ENCODE results near the gene SYNGR3.

SYNGR3 gene

GRCh38 chr16:1998360-1998835, 8.6 kb downstream of the SYNGR3 start:
- no peaks in the 10 kb centered on the region for H3K4me1 ChIP-seq
- no peaks in the 10 kb centered on the region for H3K36me3 ChIP-seq (ENCODE audit: control insufficient read depth, insufficient read depth, low read length)
- H3K9me3 ChIP-seq (ENCODE audit: control insufficient read depth, low read length) = no peaks in the 10 kb centered on the region
- no peak overlapping the region for H3K27ac ChIP-seq
- no peak overlapping the region for H3K4me2 ChIP-seq (ENCODE audit: low read length)
- H2AFZ ChIP-seq = no peak overlapping the region
- H3K4me3 ChIP-seq (ENCODE audit: low read depth, low read length) = no peak overlapping the region
- TF ChIP-seq CTCF (IDR thresholded peaks at IDR 0.05) = no peak
- H3K79me2 ChIP-seq = peaks cover 6% of the 10 kb centered on the region
- H3K9ac ChIP-seq = no peak overlapping the region
- no peaks in the 10 kb centered on the region for H3K27me3 ChIP-seq (ENCODE audit: control insufficient read depth, insufficient read depth, low read length)

- Histone ChIP-seq H3K9me3 (ENCODE audit: control insufficient read depth, low read length) (no peaks in the 10 kb centered on the region), H3K79me2 (peaks cover 12% of the 10 kb centered on the region), H3K27me3 (ENCODE audit: control insufficient read depth, insufficient read depth, low read length) (no peaks in the 10 kb centered on the region), H3K27ac (no peak overlapping the region), H3K4me3 (ENCODE audit: low read depth, low read length) (no peak overlapping the region), H3K4me2 (ENCODE audit: low read length) (no peak overlapping the region), H2AFZ (no peak overlapping the region), H3K9ac (no peak overlapping the region), H3K4me1 (no peaks in the 10 kb centered on the region), H3K36me3 (ENCODE audit: control insufficient read depth, insufficient read depth, low read length) (no peaks in the 10 kb centered on the region)
- TF ChIP-seq CTCF (IDR thresholded peaks at IDR 0.05) = no peak
Observed at GRCh38 chr16:1998852-1999801, 9.4 kb downstream of the SYNGR3 start.

DNA sequence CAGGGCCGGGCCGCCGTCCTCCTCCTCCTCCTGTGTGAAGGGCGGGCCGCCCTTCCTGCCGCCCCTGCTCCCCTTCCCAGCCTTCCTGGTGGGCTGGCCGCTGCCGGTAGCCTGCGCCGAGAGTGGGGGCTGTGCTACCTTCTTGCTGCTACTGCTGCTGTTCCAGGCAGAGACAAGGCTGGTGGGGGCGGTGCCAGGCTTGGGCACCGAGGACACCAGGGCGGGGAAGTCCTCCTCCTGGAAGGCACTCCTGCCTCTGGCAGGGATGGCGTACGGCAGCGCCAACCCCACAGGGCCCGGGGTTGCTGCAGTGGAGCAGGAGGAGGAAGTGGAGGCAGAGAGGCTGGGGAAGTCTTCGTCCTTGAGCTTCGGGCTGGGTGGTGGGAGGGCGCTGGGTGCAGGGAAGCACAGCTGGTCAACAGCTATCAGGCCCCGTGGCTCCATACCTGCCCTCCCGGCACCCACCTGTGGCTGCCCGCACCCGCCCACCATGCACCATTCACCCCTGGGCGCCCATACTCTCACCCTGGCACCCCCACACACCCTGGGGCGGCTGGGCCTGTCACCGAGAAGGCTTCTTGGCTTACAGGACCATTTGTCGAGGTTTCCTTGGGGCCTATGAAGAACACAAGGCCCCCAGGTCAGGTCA, 10.2 kb downstream of the SYNGR3 start:
- Histone ChIP-seq H3K27me3 (ENCODE audit: control insufficient read depth, insufficient read depth, low read length) (no peaks in the 10 kb centered on the region), H3K4me3 (ENCODE audit: low read depth, low read length) (no peak overlapping the region), H3K4me2 (ENCODE audit: low read length) (no peak overlapping the region), H3K9ac (no peak overlapping the region), H3K9me3 (ENCODE audit: control insufficient read depth, low read length) (no peaks in the 10 kb centered on the region), H3K36me3 (ENCODE audit: control insufficient read depth, insufficient read depth, low read length) (no peaks in the 10 kb centered on the region), H3K27ac (no peak overlapping the region), H3K79me2 (peaks cover 19% of the 10 kb centered on the region), H2AFZ (no peak overlapping the region), H3K4me1 (no peaks in the 10 kb centered on the region)
- TF ChIP-seq CTCF (IDR thresholded peaks at IDR 0.05) = no peak

DNA sequence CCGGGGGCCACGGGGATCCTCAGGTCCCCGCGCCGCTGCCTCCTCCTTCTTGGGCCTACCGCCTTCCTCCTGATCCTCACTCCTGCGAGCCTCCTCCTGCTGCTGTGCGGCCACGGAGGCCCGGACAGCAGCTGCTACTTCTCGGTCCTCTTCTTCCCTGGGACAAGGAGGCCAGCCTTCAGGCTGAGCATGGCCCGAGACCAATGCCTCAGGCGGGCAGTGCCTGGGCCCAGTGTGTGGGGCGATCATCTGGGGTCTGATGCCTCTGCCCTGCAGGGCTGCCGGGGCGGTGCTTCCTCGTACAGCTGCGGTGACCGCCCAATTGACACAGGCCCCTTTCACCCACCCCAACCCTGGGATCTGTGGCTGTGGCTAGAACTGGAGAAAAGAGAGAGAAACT, 11.3 kb downstream of the SYNGR3 start:
- no peaks in the 10 kb centered on the region for H3K36me3 ChIP-seq (ENCODE audit: control insufficient read depth, insufficient read depth, low read length)
- no peaks in the 10 kb centered on the region for H3K9me3 ChIP-seq (ENCODE audit: control insufficient read depth, low read length)
- no peak overlapping the region for H3K27ac ChIP-seq
- no peaks in the 10 kb centered on the region for H3K4me1 ChIP-seq
- no peak overlapping the region for H3K9ac ChIP-seq
- H3K79me2 ChIP-seq = peaks cover 30% of the 10 kb centered on the region
- no peak for TF ChIP-seq CTCF (IDR thresholded peaks at IDR 0.05)
- no peaks in the 10 kb centered on the region for H3K27me3 ChIP-seq (ENCODE audit: control insufficient read depth, insufficient read depth, low read length)
- no peak overlapping the region for H2AFZ ChIP-seq
- no peak overlapping the region for H3K4me2 ChIP-seq (ENCODE audit: low read length)
- H3K4me3 ChIP-seq (ENCODE audit: low read depth, low read length) = no peak overlapping the region

Measured in parathyroid adenoma (tissue), 2 donors.